IPS-18c (cell line): ENCODE measurements around the gene CACNA1D.

ENCODE experiments used
- H3K4me3 ChIP-seq: 2 replicates; pipeline ENCODE4 v1.7.0; 2013; ENCODE audit warnings: low read depth, mild to moderate bottlenecking, low read length, moderate library complexity; ENCODE audit not compliant: insufficient read depth
- H3K9me3 ChIP-seq: one replicate; pipeline ENCODE4 v1.6.1; 2013; ENCODE audit warnings: mild to moderate bottlenecking, low read length, moderate library complexity; ENCODE audit not compliant: control insufficient read depth, insufficient read depth

Gene CACNA1D

GRCh38 chr3:53816425-53816824 lies 322.0 kb downstream of the CACNA1D start:
- Histone ChIP-seq H3K9me3 (no peaks in the 10 kb centered on the region), H3K4me3 (no peak overlapping the region)

DNA sequence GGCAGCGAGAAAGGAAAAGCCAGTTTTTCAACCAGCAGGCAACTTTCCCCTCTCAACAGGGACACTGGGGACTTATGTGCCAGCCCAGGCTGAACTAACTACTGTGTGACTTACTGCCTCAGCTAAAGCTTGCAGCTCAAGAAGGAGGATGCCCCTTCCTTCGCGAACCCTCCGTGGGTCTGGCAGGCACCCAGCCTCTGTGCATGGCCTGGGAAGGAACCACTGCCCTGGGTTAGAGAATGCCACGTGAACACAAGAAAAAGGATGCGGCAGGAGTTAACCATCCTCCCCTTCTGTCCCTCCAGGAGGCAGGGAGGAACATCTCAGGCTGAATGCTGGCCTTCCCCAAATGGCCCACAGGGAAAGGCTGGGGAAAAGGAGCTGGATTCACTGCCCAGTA lies 322.8 kb downstream of the CACNA1D start:
- H3K4me3 ChIP-seq, result no peak overlapping the region
- H3K9me3 ChIP-seq, result no peaks in the 10 kb centered on the region

GRCh38 chr3:53817809-53818208 lies 323.4 kb downstream of the CACNA1D start:
- H3K4me3 ChIP-seq, result no peak overlapping the region
- H3K9me3 ChIP-seq, result no peaks in the 10 kb centered on the region

DNA sequence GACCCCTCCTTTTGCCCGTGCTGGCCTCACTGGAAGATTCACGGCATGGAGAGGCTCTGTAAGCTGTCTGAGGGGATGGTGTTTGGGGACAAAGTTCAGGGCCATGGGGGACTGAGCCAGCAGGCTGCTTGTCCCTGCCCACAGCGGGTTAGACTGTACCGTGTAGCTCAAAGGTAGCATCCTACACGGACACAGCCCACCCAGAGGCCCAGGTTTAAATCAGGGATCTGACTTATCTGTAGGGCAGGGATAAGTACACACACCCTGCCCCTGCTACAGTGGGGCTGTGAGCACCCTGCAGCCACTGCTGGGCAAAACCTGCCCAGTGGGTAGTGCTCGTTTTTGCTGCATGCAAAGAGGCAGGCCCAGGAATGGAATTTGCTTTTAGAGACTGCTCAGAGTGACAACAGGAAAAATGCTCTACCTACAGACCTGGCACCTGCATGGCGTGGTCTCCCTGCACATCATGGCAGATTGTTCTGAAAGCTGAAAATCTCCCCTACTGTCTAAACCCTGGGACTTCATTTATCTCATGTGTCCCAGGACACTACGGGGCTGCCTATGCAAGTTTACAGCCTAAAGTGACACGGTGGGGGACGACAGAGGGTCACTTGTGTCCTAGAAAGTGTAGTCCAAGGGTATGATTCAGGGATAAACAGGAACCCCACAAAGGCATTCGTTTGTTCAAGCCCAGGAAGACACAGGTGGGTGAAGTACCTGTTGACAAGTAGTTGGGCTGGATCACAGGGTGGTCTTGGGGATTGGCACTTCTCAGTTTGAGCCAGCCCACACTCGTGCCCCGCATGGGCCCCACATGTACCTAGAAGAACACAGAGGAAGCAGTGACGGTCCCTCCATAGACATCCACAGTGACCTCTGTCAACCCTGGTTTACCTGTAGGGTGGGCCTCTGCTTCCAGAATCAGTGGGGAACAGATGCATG lies 324.1 kb downstream of the CACNA1D start:
- no peak overlapping the region for H3K4me3 ChIP-seq
- H3K9me3 ChIP-seq, result no peaks in the 10 kb centered on the region

DNA sequence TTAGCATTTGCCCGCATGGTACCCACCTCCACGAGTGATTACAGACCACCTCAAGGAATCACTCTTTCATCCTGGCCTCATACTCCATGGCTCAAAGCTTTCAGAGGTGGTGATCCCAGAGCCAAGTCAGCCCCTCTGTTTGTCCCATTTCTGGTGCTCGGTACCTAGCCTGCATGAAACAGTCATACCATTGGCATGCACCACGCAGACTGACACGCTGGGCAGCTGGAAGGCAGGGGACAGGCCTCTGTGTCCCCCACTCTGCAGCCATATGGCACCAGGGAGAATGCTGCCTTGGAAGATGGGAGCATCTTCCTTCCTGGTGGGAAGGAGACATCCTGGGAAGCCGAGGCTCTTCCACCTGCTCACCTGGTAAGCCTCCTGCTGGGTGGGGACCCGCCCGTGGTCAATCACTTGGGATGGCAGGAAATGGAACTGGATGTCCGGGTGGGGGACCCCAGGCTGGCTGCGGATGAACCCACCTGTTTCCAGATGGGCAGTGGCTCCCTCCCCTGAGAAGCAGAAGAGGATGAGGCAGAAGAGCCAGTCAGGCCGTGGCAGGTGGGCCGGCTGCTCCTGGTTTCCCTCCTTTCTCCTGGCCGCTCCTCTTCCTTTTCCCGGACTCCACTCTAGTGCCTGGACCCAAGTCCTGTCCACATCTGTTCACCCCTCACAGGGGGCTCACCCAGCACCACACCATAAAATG lies 324.9 kb downstream of the CACNA1D start:
- Histone ChIP-seq H3K4me3 (no peak overlapping the region), H3K9me3 (no peaks in the 10 kb centered on the region)

DNA sequence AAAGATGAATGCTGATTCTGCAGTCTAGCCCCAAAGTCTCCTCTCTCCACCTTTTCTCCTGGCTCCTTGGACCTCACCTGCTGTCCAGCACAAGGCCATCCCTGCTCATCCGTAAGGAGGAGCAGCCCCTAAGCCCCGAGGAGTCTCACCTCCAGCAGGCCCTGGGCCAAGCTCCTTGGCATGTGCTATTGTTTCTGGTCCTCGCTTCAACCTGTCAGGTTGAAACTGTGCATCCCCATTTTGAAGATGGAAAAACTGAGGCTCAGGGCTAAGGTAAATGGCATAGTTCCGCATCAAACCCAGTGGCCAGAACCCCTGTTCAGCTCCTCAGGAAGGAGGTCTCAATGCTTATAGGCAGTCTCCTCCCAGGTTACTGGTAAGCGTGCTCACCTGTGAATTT lies 325.7 kb downstream of the CACNA1D start:
- H3K9me3 ChIP-seq, result no peaks in the 10 kb centered on the region

GRCh38 chr3:53820756-53821580 lies 326.6 kb downstream of the CACNA1D start:
- Histone ChIP-seq H3K4me3 (no peak overlapping the region), H3K9me3 (no peaks in the 10 kb centered on the region)

More for the DNA sequence above, 325.7 kb downstream of the CACNA1D start:
- H3K4me3 ChIP-seq, result no peak overlapping the region

- no peak overlapping the region for H3K4me3 ChIP-seq
Measured at GRCh38 chr3:53821631-53822121, 327.3 kb downstream of the CACNA1D start.

GRCh38 chr3:53822331-53822741 lies 327.9 kb downstream of the CACNA1D start:
- Histone ChIP-seq H3K4me3 (no peak overlapping the region), H3K9me3 (no peaks in the 10 kb centered on the region)

More at GRCh38 chr3:53821631-53822121, 327.3 kb downstream of the CACNA1D start:
- H3K9me3 ChIP-seq, result no peaks in the 10 kb centered on the region

DNA sequence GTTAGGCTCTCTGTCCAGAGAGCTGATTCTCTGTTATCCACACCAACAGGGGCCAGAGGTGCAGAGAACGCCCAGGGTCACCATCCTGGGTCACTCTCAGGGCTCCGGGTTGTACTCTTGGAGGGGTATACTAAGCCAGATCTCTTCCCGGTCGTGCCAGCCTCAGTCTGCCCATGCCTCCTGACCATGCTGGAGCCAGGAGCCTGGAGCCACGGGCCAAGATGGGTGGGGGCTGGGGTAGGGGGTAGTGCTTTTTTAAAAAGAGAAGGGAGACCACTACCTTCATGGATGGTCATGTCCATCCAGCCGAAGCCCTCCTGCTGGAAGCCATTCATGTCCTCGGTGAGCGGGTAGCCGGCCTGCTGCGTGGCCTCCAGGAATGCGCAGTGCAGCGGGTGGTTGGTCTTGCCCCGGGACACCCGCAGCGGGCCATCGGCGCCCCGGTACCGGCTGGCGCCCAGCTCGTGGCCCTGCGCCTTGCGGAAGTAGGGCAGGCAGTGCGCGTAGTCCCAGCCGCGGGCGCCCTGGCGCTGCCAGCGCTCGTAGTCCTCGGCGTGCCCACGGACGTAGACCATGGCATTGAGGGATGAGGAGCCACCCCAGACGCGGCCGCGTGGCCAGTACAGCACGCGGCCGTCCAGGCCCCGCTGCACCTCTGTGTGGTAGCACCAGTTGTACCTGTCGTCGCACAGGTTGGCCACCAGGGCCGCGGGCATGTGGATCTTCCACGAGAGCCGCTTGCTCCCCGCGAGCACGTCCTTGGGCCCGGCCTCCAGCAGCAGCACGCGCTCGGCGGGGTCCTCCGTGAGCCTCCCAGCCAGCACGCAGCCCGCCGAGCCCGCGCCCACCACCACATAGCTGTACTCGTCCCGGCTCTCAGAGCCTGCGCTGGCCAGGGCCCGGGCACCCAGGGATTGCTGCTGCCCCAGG lies 328.9 kb downstream of the CACNA1D start:
- H3K9me3 ChIP-seq, result no peaks in the 10 kb centered on the region
- no peak overlapping the region for H3K4me3 ChIP-seq

GRCh38 chr3:53823956-53824657 lies 329.7 kb downstream of the CACNA1D start:
- no peak overlapping the region for H3K4me3 ChIP-seq
- no peaks in the 10 kb centered on the region for H3K9me3 ChIP-seq

GRCh38 chr3:53824795-53825194 lies 330.4 kb downstream of the CACNA1D start:
- Histone ChIP-seq H3K9me3 (no peaks in the 10 kb centered on the region), H3K4me3 (no peak overlapping the region)

GRCh38 chr3:53826048-53826447 lies 331.6 kb downstream of the CACNA1D start:
- H3K9me3 ChIP-seq, result no peaks in the 10 kb centered on the region
- no peak overlapping the region for H3K4me3 ChIP-seq

DNA sequence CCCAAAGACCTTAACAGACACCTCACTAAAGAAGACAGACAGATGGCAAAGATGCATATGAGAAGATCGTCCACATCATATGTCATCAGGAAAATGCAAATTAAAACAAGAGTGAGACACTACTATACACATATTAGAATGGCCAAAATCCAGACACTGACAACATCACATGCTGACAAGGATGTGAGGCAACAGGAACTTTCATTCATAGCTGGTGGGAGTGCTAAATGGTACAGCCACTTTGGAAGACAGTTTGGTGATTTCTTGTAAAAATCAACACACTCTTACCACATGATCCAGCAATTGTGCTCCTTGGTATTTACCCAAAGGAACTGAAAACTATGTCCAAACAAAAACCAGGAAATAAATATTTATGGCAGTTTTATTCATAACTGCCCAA lies 334.2 kb downstream of the CACNA1D start:
- no peak overlapping the region for H3K4me3 ChIP-seq
- no peaks in the 10 kb centered on the region for H3K9me3 ChIP-seq

- Histone ChIP-seq H3K4me3 (no peak overlapping the region), H3K9me3 (no peaks in the 10 kb centered on the region)
Measured at GRCh38 chr3:53829605-53830004, 335.2 kb downstream of the CACNA1D start.

DNA sequence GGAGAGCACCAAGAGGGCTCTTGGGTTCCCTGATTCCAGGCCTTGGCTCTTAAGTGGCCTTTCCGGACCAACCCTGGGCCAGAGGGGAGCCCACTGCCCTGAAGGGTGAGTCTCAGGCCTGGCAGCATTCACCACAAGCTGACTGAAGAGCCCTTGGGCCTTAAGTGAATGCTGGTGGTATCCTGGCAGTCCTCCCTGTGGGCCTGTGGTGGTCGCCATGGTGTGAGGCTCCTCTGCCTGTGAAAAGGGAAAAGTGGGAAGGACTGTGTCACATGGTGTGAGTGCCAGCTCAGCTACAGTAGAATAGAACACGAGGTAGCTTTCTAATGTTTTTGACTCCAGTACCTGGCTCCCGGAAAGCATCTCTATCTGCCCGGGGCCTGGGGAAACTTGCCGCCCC lies 336.5 kb downstream of the CACNA1D start:
- no peaks in the 10 kb centered on the region for H3K9me3 ChIP-seq
- H3K4me3 ChIP-seq, result no peak overlapping the region
